SK-N-DZ (cell line): ENCODE results near the gene TFPI2.

Experiments
- DNase-seq: peaks from one replicate; pipeline ENCODE4 v3.0.0-alpha.2; 2015; ENCODE audit warnings: low spot score
- small RNA-seq, 2 experiments: library from RNA; depleted of rRNA; stranded (forward); fragments of <200 nt; gene quantifications; one replicate each; pipeline ENCODE3, GENCODE V24; 2014

Gene TFPI2

GRCh38 chr7:93858857-93859256 lies 31.7 kb downstream of the TFPI2 start:
- DNase-seq: no peak

- no peak for DNase-seq
Observed at GRCh38 chr7:93856323-93856722, 34.2 kb downstream of the TFPI2 start.

- no peak for DNase-seq
Observed at GRCh38 chr7:93855797-93856196, 34.8 kb downstream of the TFPI2 start.

GRCh38 chr7:93854480-93854879 lies 36.1 kb downstream of the TFPI2 start:
- no peak for DNase-seq

GRCh38 chr7:93851536-93851935 lies 39.0 kb downstream of the TFPI2 start:
- no peak for DNase-seq

- DNase-seq: no peak
Observed at GRCh38 chr7:93843260-93843659, 47.3 kb downstream of the TFPI2 start.

GRCh38 chr7:93838966-93839365 lies 51.6 kb downstream of the TFPI2 start:
- DNase-seq: no peak

GRCh38 chr7:93837245-93837644 lies 53.3 kb downstream of the TFPI2 start:
- DNase-seq: no peak

GRCh38 chr7:93836116-93836515 lies 54.4 kb downstream of the TFPI2 start:
- DNase-seq: no peak

GRCh38 chr7:93835702-93836101 lies 54.9 kb downstream of the TFPI2 start:
- no peak for DNase-seq

Small RNAs within 50 kb of the gene (small RNA-seq; reads per million reads assigned to genes)
- 0 reads per million in 2 experiments for gene AC002076.2
